ENCODE results near the gene INO80.

Gene INO80

GRCh38 chr15:41048397-41048796 lies 67.7 kb downstream of the INO80 start:
- H3K4me1 ChIP-seq (ENCODE audit: control insufficient read depth, insufficient read depth, low read length): no peaks in the 10 kb centered on the region
- H3K27me3 ChIP-seq (ENCODE audit: control insufficient read depth in 1 of 2, insufficient read depth in 2 of 2, low read length in 2 of 2): no peaks in the 10 kb centered on the region
- peaks cover 38 to 42% of the 10 kb centered on the region in 2 donors for H3K36me3 ChIP-seq (ENCODE audit: control insufficient read depth in 2 of 2, insufficient read depth in 2 of 2, low read length in 2 of 2)
- H3K27ac ChIP-seq (ENCODE audit: low read length): no peak overlapping the region
- no peak overlapping the region for H3K9ac ChIP-seq (ENCODE audit: low read length in 2 of 2)
- H3K4me3 ChIP-seq (ENCODE audit: low read length in 2 of 2): no peak overlapping the region
- no peaks in the 10 kb centered on the region for H3K9me3 ChIP-seq (ENCODE audit: control insufficient read depth in 2 of 2, low read length in 2 of 2)

- Histone ChIP-seq H3K4me1 (ENCODE audit: control insufficient read depth, insufficient read depth, low read length) (no peaks in the 10 kb centered on the region), H3K27ac (ENCODE audit: low read length) (no peak overlapping the region), H3K9me3 (ENCODE audit: control insufficient read depth in 2 of 2, low read length in 2 of 2) (no peaks in the 10 kb centered on the region), H3K36me3 (ENCODE audit: control insufficient read depth in 2 of 2, insufficient read depth in 2 of 2, low read length in 2 of 2) (peaks cover 41 to 48% of the 10 kb centered on the region in 2 donors), H3K9ac (ENCODE audit: low read length in 2 of 2) (no peak overlapping the region), H3K27me3 (ENCODE audit: control insufficient read depth in 1 of 2, insufficient read depth in 2 of 2, low read length in 2 of 2) (no peaks in the 10 kb centered on the region), H3K4me3 (ENCODE audit: low read length in 2 of 2) (no peak overlapping the region)
These were observed 68.6 kb downstream of the INO80 start for GRCh38 chr15:41047474-41047873.

GRCh38 chr15:41043276-41043951 lies 72.7 kb downstream of the INO80 start:
- no peak overlapping the region for H3K4me3 ChIP-seq (ENCODE audit: low read length in 2 of 2)
- H3K9ac ChIP-seq (ENCODE audit: low read length in 2 of 2): no peak overlapping the region
- no peaks in the 10 kb centered on the region for H3K27me3 ChIP-seq (ENCODE audit: control insufficient read depth in 1 of 2, insufficient read depth in 2 of 2, low read length in 2 of 2)
- H3K4me1 ChIP-seq (ENCODE audit: control insufficient read depth, insufficient read depth, low read length): no peaks in the 10 kb centered on the region
- no peaks in the 10 kb centered on the region for H3K9me3 ChIP-seq (ENCODE audit: control insufficient read depth in 2 of 2, low read length in 2 of 2)
- H3K36me3 ChIP-seq (ENCODE audit: control insufficient read depth in 2 of 2, insufficient read depth in 2 of 2, low read length in 2 of 2): peaks cover 26 to 29% of the 10 kb centered on the region in 2 donors
- no peak overlapping the region for H3K27ac ChIP-seq (ENCODE audit: low read length)

- Histone ChIP-seq H3K4me3 (ENCODE audit: low read length in 2 of 2) (no peak overlapping the region), H3K27me3 (ENCODE audit: control insufficient read depth in 1 of 2, insufficient read depth in 2 of 2, low read length in 2 of 2) (no peaks in the 10 kb centered on the region), H3K4me1 (ENCODE audit: control insufficient read depth, insufficient read depth, low read length) (no peaks in the 10 kb centered on the region), H3K9ac (ENCODE audit: low read length in 2 of 2) (no peak overlapping the region), H3K9me3 (ENCODE audit: control insufficient read depth in 2 of 2, low read length in 2 of 2) (no peaks in the 10 kb centered on the region), H3K27ac (ENCODE audit: low read length) (no peak overlapping the region), H3K36me3 (ENCODE audit: control insufficient read depth in 2 of 2, insufficient read depth in 2 of 2, low read length in 2 of 2) (peaks cover 26 to 28% of the 10 kb centered on the region in 2 donors)
These were observed 73.2 kb downstream of the INO80 start for GRCh38 chr15:41042851-41043250.

- no peaks in the 10 kb centered on the region for H3K9me3 ChIP-seq (ENCODE audit: control insufficient read depth in 2 of 2, low read length in 2 of 2)
- H3K27ac ChIP-seq (ENCODE audit: low read length): no peak overlapping the region
- H3K27me3 ChIP-seq (ENCODE audit: control insufficient read depth in 1 of 2, insufficient read depth in 2 of 2, low read length in 2 of 2): no peaks in the 10 kb centered on the region
- no peak overlapping the region for H3K9ac ChIP-seq (ENCODE audit: low read length in 2 of 2)
- peaks cover 7 to 16% of the 10 kb centered on the region in 2 donors for H3K36me3 ChIP-seq (ENCODE audit: control insufficient read depth in 2 of 2, insufficient read depth in 2 of 2, low read length in 2 of 2)
- no peak overlapping the region for H3K4me3 ChIP-seq (ENCODE audit: low read length in 2 of 2)
- no peaks in the 10 kb centered on the region for H3K4me1 ChIP-seq (ENCODE audit: control insufficient read depth, insufficient read depth, low read length)
These were observed 77.0 kb downstream of the INO80 start for GRCh38 chr15:41039121-41039520.

GRCh38 chr15:41032079-41032328 lies 84.1 kb downstream of the INO80 start:
- no peak overlapping the region for H3K9ac ChIP-seq (ENCODE audit: low read length in 2 of 2)
- H3K36me3 ChIP-seq (ENCODE audit: control insufficient read depth in 2 of 2, insufficient read depth in 2 of 2, low read length in 2 of 2): peaks cover 0 to 15% of the 10 kb centered on the region in 2 donors
- no peaks in the 10 kb centered on the region for H3K9me3 ChIP-seq (ENCODE audit: control insufficient read depth in 2 of 2, low read length in 2 of 2)
- H3K27ac ChIP-seq (ENCODE audit: low read length): no peak overlapping the region
- no peak overlapping the region for H3K4me3 ChIP-seq (ENCODE audit: low read length in 2 of 2)
- no peaks in the 10 kb centered on the region for H3K4me1 ChIP-seq (ENCODE audit: control insufficient read depth, insufficient read depth, low read length)
- H3K27me3 ChIP-seq (ENCODE audit: control insufficient read depth in 1 of 2, insufficient read depth in 2 of 2, low read length in 2 of 2): no peaks in the 10 kb centered on the region

GRCh38 chr15:41031232-41032078 lies 84.6 kb downstream of the INO80 start:
- H3K4me3 ChIP-seq (ENCODE audit: low read length in 2 of 2): no peak overlapping the region
- H3K27ac ChIP-seq (ENCODE audit: low read length): no peak overlapping the region
- H3K9me3 ChIP-seq (ENCODE audit: control insufficient read depth in 2 of 2, low read length in 2 of 2): no peaks in the 10 kb centered on the region
- peaks cover 0 to 18% of the 10 kb centered on the region in 2 donors for H3K36me3 ChIP-seq (ENCODE audit: control insufficient read depth in 2 of 2, insufficient read depth in 2 of 2, low read length in 2 of 2)
- H3K4me1 ChIP-seq (ENCODE audit: control insufficient read depth, insufficient read depth, low read length): no peaks in the 10 kb centered on the region
- H3K27me3 ChIP-seq (ENCODE audit: control insufficient read depth in 1 of 2, insufficient read depth in 2 of 2, low read length in 2 of 2): no peaks in the 10 kb centered on the region
- H3K9ac ChIP-seq (ENCODE audit: low read length in 2 of 2): no peak overlapping the region

- H3K4me1 ChIP-seq (ENCODE audit: control insufficient read depth, insufficient read depth, low read length): peaks cover 8% of the 10 kb centered on the region
These were observed 87.2 kb downstream of the INO80 start for GRCh38 chr15:41028853-41029252.

GRCh38 chr15:41025393-41025792 lies 90.7 kb downstream of the INO80 start:
- H3K4me1 ChIP-seq (ENCODE audit: control insufficient read depth, insufficient read depth, low read length): peaks cover 8% of the 10 kb centered on the region
- H3K27me3 ChIP-seq (ENCODE audit: control insufficient read depth in 1 of 2, insufficient read depth in 2 of 2, low read length in 2 of 2): no peaks in the 10 kb centered on the region
- peaks cover 6 to 17% of the 10 kb centered on the region in 2 donors for H3K36me3 ChIP-seq (ENCODE audit: control insufficient read depth in 2 of 2, insufficient read depth in 2 of 2, low read length in 2 of 2)
- H3K9ac ChIP-seq (ENCODE audit: low read length in 2 of 2): no peak overlapping the region
- no peaks in the 10 kb centered on the region for H3K9me3 ChIP-seq (ENCODE audit: control insufficient read depth in 2 of 2, low read length in 2 of 2)
- no peak overlapping the region for H3K4me3 ChIP-seq (ENCODE audit: low read length in 2 of 2)
- H3K27ac ChIP-seq (ENCODE audit: low read length): no peak overlapping the region

More at GRCh38 chr15:41028853-41029252, 87.2 kb downstream of the INO80 start:
- H3K27ac ChIP-seq (ENCODE audit: low read length): no peak overlapping the region
- no peaks in the 10 kb centered on the region for H3K9me3 ChIP-seq (ENCODE audit: control insufficient read depth in 2 of 2, low read length in 2 of 2)
- H3K27me3 ChIP-seq (ENCODE audit: control insufficient read depth in 1 of 2, insufficient read depth in 2 of 2, low read length in 2 of 2): no peaks in the 10 kb centered on the region
- peaks cover 0 to 15% of the 10 kb centered on the region in 2 donors for H3K36me3 ChIP-seq (ENCODE audit: control insufficient read depth in 2 of 2, insufficient read depth in 2 of 2, low read length in 2 of 2)
- H3K9ac ChIP-seq (ENCODE audit: low read length in 2 of 2): no peak overlapping the region
- no peak overlapping the region for H3K4me3 ChIP-seq (ENCODE audit: low read length in 2 of 2)

- Histone ChIP-seq H3K27me3 (ENCODE audit: control insufficient read depth in 1 of 2, insufficient read depth in 2 of 2, low read length in 2 of 2) (no peaks in the 10 kb centered on the region), H3K27ac (ENCODE audit: low read length) (peak overlapping the region; percentile 56), H3K9ac (ENCODE audit: low read length in 2 of 2) (peak overlapping the region in 1 of 2 donors; percentile 18), H3K4me3 (ENCODE audit: low read length in 2 of 2) (no peak overlapping the region), H3K36me3 (ENCODE audit: control insufficient read depth in 2 of 2, insufficient read depth in 2 of 2, low read length in 2 of 2) (peaks cover 6 to 19% of the 10 kb centered on the region in 2 donors), H3K4me1 (ENCODE audit: control insufficient read depth, insufficient read depth, low read length) (peaks cover 8% of the 10 kb centered on the region), H3K9me3 (ENCODE audit: control insufficient read depth in 2 of 2, low read length in 2 of 2) (no peaks in the 10 kb centered on the region)
These were observed 91.2 kb downstream of the INO80 start for GRCh38 chr15:41024885-41025284.

GRCh38 chr15:41024131-41024530 lies 91.9 kb downstream of the INO80 start:
- Histone ChIP-seq H3K9me3 (ENCODE audit: control insufficient read depth in 2 of 2, low read length in 2 of 2) (no peaks in the 10 kb centered on the region), H3K36me3 (ENCODE audit: control insufficient read depth in 2 of 2, insufficient read depth in 2 of 2, low read length in 2 of 2) (peaks cover 11 to 18% of the 10 kb centered on the region in 2 donors), H3K4me3 (ENCODE audit: low read length in 2 of 2) (peak overlapping the region in 1 of 2 donors; percentile 41), H3K27me3 (ENCODE audit: control insufficient read depth in 1 of 2, insufficient read depth in 2 of 2, low read length in 2 of 2) (no peaks in the 10 kb centered on the region), H3K27ac (ENCODE audit: low read length) (peak overlapping the region; percentile 56), H3K9ac (ENCODE audit: low read length in 2 of 2) (peak overlapping the region in 1 of 2 donors; percentile 18), H3K4me1 (ENCODE audit: control insufficient read depth, insufficient read depth, low read length) (peaks cover 8% of the 10 kb centered on the region)

All from stomach smooth muscle (tissue), 2 donors.